T-helper 2 cell treated with Interferon-gamma antibody and Interleukin-4, amounts not matched to agents 5 μg/mL and 100 μg/mL, for 36 hours (primary cell): Measurements from ENCODE around the gene FAAP20.

ENCODE experiments used
- DNase-seq: peaks from one replicate; pipeline ENCODE4 v3.0.0; 2021; ENCODE audit warnings: low spot score
- H3K27ac Mint-ChIP-seq: one replicate; pipeline ENCODE4 v1.8.0; 2021; ENCODE audit warnings: mild to moderate bottlenecking, mixed read lengths
- H3K27me3 Mint-ChIP-seq: one replicate; pipeline ENCODE4 v1.8.0; 2021; ENCODE audit warnings: low read depth, mixed read lengths
- H3K36me3 Mint-ChIP-seq: one replicate; pipeline ENCODE4 v1.8.0; 2021; ENCODE audit warnings: low read depth, mixed read lengths
- H3K4me1 Mint-ChIP-seq: one replicate; pipeline ENCODE4 v1.8.0; 2021; ENCODE audit warnings: low read depth, mixed read lengths
- H3K4me3 Mint-ChIP-seq: one replicate; pipeline ENCODE4 v1.8.0; 2022; ENCODE audit warnings: mild to moderate bottlenecking, moderate library complexity, mixed read lengths
- H3K9me3 Mint-ChIP-seq: one replicate; pipeline ENCODE4 v1.8.0; 2021; ENCODE audit warnings: mixed read lengths

FAAP20 gene

DNA sequence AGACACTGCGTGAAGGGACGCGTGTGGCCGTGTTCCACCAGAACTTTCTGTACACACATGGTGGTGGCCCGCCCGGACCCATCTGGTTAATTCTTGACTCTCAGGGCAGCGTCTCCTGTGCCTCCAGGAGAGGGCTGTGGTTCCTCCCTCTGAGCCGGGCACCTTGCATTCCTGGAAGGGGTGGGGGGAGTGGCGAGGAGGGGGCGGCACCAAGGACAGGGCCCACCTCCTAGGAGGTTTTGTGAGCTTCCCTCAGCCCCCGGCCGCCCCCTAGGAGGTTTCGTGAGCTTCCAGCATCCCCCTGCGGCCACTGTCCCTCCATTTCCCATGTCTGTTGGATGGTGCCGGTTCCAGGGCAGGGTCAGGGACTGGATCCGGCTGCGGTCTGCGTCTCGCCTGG, 28.9 kb downstream of the FAAP20 start:
- no peaks in the 10 kb centered on the region for H3K27me3 Mint-ChIP-seq
- no peaks in the 10 kb centered on the region for H3K9me3 Mint-ChIP-seq
- no peak overlapping the region for H3K27ac Mint-ChIP-seq
- no peaks in the 10 kb centered on the region for H3K36me3 Mint-ChIP-seq
- peaks cover 2% of the 10 kb centered on the region for H3K4me1 Mint-ChIP-seq
- no peak for DNase-seq
- no peak overlapping the region for H3K4me3 Mint-ChIP-seq

DNA sequence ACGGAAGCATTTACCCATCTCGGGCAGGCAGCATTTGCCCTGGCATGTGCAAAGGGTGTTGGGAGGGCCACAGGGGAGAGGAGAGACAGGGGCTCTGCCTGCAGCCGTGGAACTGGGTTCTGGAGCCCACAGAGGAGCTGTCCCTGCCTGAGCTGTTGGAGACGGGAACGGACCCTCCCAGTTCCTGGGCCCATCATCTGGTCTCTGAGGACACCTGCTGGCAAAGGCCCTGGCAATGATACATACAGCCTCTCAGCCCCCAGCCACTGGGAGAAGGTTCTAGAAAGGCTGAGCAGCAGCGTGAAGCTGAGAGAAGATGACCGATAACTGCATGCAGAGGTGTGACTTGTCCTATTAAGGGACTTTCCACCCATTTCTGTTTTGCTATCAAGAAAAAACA, 31.4 kb downstream of the FAAP20 start:
- Mint-ChIP-seq H3K9me3 (no peaks in the 10 kb centered on the region), H3K4me1 (peaks cover 2% of the 10 kb centered on the region), H3K36me3 (no peaks in the 10 kb centered on the region), H3K4me3 (no peak overlapping the region), H3K27ac (no peak overlapping the region), H3K27me3 (no peaks in the 10 kb centered on the region)
- no peak for DNase-seq

DNA sequence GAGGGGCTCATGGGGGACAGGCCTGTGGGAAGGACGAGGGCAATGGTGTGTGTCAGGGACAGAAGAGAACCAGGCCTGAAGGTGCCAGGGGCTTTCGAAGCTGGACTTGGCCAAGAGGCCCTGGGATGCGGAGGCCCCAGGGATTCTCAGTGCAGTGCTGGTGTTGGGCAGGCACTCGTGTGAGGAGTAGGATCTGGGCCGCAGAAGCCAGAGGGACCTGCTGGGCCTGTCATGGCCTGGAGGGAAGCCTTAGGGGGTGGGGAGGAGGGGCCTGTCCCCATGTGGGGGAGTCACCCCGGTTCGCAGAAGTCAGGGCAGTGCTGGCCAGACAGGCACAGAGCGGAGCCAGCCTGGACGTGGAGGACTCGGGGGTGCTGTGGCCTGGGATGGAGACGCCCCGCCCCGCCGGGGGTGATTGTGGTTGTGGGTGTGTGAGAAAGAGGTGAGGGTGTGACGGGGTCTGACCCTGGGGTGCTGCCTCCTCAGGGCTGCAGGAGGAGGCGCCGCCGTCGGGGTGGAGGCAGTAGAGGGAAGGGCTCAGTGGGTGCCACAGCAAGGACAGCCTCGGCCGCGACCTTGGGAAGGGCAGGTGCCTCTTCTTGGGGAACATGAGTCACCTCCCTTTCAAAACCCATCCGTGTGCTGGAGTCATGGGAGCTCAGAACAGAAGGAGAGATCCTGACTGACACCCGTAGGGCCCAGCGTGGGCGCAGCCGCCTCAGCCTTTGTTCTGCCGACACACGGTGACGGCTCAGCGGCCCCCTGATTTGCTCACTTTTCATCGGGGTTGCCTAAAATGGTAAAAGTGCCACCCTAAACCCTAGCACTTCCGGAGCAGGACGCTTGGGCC, 33.9 kb downstream of the FAAP20 start:
- DNase-seq, result no peak
- Mint-ChIP-seq H3K4me1 (peaks cover 2% of the 10 kb centered on the region), H3K27ac (no peak overlapping the region), H3K4me3 (no peak overlapping the region), H3K27me3 (no peaks in the 10 kb centered on the region), H3K9me3 (no peaks in the 10 kb centered on the region), H3K36me3 (no peaks in the 10 kb centered on the region)

DNA sequence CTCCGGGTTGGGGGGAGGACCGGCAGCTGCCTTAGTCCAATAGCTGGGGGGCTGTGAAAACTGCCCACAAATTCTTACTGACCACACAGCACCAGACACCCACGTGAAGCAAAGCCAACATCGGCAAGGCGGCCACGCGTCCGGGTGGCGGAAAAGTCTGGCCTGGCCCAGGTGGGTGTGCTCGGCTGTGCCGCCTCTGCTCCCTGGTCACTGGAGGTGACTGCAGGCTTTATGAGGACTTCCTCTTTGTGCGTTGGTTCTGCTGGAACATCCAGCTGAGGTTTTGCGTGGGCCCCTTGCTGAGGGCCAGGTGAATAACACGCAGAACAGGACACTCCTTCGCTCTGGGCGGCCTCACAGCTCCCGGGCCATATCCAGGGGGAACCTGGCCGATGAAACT, 35.4 kb downstream of the FAAP20 start:
- H3K36me3 Mint-ChIP-seq, result no peaks in the 10 kb centered on the region
- H3K4me3 Mint-ChIP-seq, result no peak overlapping the region
- no peaks in the 10 kb centered on the region for H3K27me3 Mint-ChIP-seq
- H3K9me3 Mint-ChIP-seq, result no peaks in the 10 kb centered on the region
- DNase-seq, result no peak
- H3K4me1 Mint-ChIP-seq, result peaks cover 2% of the 10 kb centered on the region
- H3K27ac Mint-ChIP-seq, result no peak overlapping the region

DNA sequence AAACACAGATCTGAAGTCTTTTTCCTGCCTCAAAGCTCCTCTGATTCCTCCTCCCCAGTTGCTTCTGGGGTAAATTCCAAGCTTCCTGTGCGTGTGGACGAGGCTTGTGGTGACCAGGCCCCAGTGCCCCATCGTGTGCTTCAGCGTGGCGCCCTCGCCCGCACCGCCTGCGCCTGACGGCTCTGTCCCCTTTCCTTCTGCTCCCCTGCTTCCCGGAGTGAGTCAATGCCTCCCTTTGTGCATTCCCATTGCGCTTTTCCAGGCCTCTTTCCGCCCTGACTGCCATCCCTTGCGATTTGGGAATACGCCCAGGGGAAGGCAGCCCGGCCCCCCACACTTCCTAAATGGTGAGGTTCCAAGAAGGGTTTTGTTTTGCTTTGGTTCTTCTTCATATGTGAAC, 36.3 kb downstream of the FAAP20 start:
- no peak for DNase-seq
- no peak overlapping the region for H3K4me3 Mint-ChIP-seq
- no peak overlapping the region for H3K27ac Mint-ChIP-seq
- peaks cover 2% of the 10 kb centered on the region for H3K4me1 Mint-ChIP-seq
- no peaks in the 10 kb centered on the region for H3K9me3 Mint-ChIP-seq
- H3K36me3 Mint-ChIP-seq, result no peaks in the 10 kb centered on the region
- H3K27me3 Mint-ChIP-seq, result no peaks in the 10 kb centered on the region

DNA sequence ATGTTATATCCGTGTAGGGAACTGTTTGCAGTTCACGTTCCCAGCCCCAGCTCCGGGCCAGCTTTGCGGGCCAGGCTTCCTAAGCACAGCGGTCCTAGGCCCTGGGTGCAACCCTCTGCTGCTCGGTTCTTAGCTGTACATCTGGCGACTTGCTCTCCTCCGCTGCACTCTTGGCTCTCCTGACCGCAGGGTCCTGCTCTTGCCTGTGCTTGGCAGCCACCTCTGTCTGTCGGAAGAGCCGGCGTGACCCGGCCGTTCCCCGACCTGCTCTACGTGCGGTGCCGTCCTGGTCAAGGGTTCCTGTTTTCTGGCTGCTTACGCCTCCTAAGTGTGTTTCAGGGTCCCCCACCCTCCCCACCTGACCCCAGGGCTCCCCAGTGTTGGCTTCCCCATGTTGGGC, 36.7 kb downstream of the FAAP20 start:
- no peaks in the 10 kb centered on the region for H3K36me3 Mint-ChIP-seq
- H3K9me3 Mint-ChIP-seq, result no peaks in the 10 kb centered on the region
- peaks cover 2% of the 10 kb centered on the region for H3K4me1 Mint-ChIP-seq
- H3K27me3 Mint-ChIP-seq, result no peaks in the 10 kb centered on the region
- no peak overlapping the region for H3K4me3 Mint-ChIP-seq
- H3K27ac Mint-ChIP-seq, result no peak overlapping the region
- no peak for DNase-seq

DNA sequence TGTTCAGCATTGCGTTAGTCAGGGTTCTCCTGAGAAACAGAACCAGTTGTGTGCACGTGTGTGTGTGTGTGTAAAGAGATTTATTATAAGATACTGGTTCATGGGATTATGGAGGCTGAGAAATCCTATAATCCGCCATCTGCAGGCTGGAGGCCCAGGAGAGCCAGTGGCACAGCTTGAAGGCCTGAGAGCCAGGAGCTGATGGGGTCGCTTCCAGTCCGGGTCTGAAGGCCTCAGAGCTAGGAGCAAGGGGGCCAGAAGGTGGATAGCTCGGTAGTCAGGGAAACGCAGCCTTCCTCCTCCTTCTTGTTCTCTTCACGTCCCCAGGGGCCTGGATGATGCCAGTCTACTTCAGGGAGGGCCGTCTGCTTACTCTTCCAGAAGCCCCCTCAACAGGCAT, 37.7 kb downstream of the FAAP20 start:
- Mint-ChIP-seq H3K27ac (no peak overlapping the region), H3K36me3 (no peaks in the 10 kb centered on the region), H3K9me3 (no peaks in the 10 kb centered on the region), H3K4me3 (no peak overlapping the region), H3K4me1 (no peaks in the 10 kb centered on the region), H3K27me3 (no peaks in the 10 kb centered on the region)
- DNase-seq, result no peak

DNA sequence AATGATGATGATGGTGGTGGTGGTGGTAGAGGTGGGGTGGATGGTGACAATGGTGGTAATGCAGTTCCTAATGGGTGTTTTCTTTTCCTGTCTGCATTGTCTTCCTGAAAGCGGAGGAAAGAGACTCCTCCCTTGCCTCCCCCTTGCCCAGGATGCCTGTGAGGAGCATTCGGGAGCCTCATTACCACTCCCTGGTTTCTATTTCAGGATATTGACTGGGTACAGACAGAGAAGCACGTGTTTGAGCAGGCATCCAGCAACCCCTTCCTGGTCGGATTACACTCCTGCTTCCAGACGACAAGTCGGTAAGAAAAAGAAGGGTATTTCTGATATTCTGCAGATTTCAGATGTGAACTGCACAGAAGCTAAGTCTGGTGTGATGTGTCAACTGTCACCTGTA, 38.8 kb downstream of the FAAP20 start:
- H3K27ac Mint-ChIP-seq, result no peak overlapping the region
- H3K4me1 Mint-ChIP-seq, result no peaks in the 10 kb centered on the region
- no peaks in the 10 kb centered on the region for H3K36me3 Mint-ChIP-seq
- H3K4me3 Mint-ChIP-seq, result no peak overlapping the region
- H3K27me3 Mint-ChIP-seq, result no peaks in the 10 kb centered on the region
- no peaks in the 10 kb centered on the region for H3K9me3 Mint-ChIP-seq
- DNase-seq, result no peak

DNA sequence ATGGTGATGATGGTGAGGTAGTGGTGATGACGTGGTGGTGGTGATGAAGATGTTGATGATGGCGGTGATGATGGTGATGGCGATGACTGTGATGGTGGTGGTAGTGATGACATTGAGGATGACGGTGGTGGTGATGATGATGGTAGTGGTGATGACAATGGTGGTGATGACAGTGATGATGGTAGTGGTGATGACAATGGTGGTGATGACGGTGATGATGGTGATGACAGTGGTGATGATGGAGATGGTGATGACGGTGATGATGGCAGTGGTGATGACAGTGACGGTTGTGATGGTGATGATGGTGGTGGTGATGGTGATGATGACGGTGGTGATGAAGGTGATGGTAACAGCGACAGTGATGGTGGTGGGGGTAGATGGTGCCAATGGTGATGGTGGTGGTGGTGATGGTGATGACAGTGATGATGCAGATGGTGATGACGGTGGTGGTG, 39.4 kb downstream of the FAAP20 start:
- H3K27me3 Mint-ChIP-seq, result no peaks in the 10 kb centered on the region
- no peak overlapping the region for H3K4me3 Mint-ChIP-seq
- no peak for DNase-seq
- H3K36me3 Mint-ChIP-seq, result no peaks in the 10 kb centered on the region
- H3K27ac Mint-ChIP-seq, result no peak overlapping the region
- H3K9me3 Mint-ChIP-seq, result no peaks in the 10 kb centered on the region
- H3K4me1 Mint-ChIP-seq, result no peaks in the 10 kb centered on the region

DNA sequence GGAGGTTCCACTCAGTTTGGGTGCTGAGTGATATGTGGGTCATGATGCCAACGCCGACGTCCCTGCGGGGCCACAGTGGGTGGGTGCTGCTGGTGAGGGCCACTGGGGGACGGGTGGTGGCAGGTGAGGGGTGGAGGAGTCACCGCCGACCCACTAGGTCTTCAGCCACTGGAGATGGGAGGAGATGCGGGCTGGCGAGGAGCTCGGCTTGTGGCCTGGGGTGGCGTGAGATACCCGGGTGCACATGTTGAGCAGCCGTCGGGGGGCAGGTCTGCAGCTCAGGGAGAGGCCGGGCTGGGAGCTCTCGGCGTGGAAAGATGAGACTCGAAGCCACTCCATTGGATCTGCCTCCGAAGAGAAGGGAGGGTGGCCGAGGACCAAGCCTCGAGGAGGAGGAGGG, 40.5 kb downstream of the FAAP20 start:
- no peaks in the 10 kb centered on the region for H3K27me3 Mint-ChIP-seq
- no peak for DNase-seq
- H3K4me1 Mint-ChIP-seq, result no peaks in the 10 kb centered on the region
- H3K4me3 Mint-ChIP-seq, result no peak overlapping the region
- no peak overlapping the region for H3K27ac Mint-ChIP-seq
- no peaks in the 10 kb centered on the region for H3K36me3 Mint-ChIP-seq
- H3K9me3 Mint-ChIP-seq, result no peaks in the 10 kb centered on the region

DNA sequence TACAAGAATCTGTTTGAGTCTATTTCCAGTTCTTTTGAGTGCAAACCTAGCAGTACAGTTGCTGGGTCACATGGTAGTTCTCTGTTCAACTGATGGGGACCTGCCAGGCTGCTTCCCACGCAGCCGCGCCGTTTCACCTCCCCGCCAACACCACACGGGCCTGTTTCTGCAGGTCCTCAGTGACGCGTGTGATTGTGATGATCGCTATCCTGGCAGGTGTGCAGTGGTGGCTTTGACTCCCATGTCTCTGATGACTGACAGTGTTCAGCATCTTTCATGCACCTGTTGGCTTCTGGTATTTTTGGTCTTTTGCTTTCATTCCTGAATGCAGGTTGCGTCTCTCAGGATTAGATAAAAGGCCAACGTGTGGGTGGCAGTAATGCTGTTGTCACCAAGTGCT, 41.6 kb downstream of the FAAP20 start:
- H3K36me3 Mint-ChIP-seq, result no peaks in the 10 kb centered on the region
- no peak overlapping the region for H3K27ac Mint-ChIP-seq
- no peaks in the 10 kb centered on the region for H3K4me1 Mint-ChIP-seq
- no peaks in the 10 kb centered on the region for H3K27me3 Mint-ChIP-seq
- H3K9me3 Mint-ChIP-seq, result no peaks in the 10 kb centered on the region
- H3K4me3 Mint-ChIP-seq, result no peak overlapping the region
- no peak for DNase-seq

DNA sequence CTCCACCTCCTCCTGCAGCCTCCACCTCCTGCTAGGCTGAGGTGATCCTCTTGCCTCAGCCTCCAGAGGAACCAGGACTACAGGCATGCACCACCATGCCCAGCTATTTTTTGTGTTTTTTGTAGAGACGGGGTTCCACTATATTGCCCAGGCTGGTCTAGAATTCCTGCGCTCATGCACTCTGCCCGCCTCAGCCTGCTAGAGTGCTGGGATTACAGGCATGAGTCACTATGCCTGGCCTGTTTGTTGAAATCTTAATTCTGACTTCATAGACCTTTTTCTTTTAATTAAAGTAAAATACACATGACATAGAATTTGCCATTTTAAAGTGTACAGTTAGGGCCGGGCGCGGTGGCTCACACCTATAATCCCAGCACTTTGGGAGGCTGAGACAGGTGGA, 42.7 kb downstream of the FAAP20 start:
- Mint-ChIP-seq H3K4me1 (no peaks in the 10 kb centered on the region), H3K27me3 (no peaks in the 10 kb centered on the region), H3K27ac (no peak overlapping the region), H3K4me3 (no peak overlapping the region), H3K36me3 (no peaks in the 10 kb centered on the region), H3K9me3 (no peaks in the 10 kb centered on the region)
- no peak for DNase-seq

DNA sequence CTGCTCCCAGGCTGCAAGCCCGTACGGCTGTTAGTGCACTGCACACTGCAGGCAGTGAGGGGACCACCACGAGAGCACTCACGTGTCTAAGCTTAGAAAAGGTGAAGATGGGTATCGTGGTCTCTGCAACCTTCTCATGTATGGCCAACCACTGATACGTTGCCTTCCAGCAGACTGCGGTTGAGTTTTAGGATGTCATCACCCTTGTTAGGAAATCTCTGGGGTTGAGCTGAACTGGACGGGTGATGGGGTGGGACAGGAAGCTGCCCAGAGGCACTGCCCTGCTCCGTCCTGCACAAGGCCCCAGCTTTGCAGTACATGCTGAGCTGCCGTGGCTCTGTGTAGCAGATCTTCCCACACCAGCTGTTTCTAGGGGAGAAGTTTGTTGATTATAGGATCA, 43.3 kb downstream of the FAAP20 start:
- H3K9me3 Mint-ChIP-seq, result no peaks in the 10 kb centered on the region
- H3K27me3 Mint-ChIP-seq, result no peaks in the 10 kb centered on the region
- no peak overlapping the region for H3K4me3 Mint-ChIP-seq
- no peaks in the 10 kb centered on the region for H3K4me1 Mint-ChIP-seq
- DNase-seq, result no peak
- H3K36me3 Mint-ChIP-seq, result no peaks in the 10 kb centered on the region
- H3K27ac Mint-ChIP-seq, result no peak overlapping the region

DNA sequence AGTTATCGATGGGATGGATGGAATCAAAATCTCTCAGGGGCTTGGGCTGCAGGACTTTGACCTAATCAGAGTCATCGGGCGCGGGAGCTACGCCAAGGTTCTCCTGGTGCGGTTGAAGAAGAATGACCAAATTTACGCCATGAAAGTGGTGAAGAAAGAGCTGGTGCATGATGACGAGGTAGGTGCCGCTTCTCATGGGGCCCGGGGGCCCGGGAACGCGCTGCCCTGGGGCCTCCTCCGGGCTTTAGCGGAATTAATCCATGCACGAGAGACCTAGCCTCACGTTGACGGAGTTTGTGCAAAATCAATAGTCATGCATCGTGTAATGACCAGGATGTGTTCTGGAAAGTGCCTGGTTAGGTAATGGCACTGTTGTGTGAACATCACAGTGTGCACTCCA, 43.8 kb downstream of the FAAP20 start:
- Mint-ChIP-seq H3K9me3 (no peaks in the 10 kb centered on the region), H3K4me1 (no peaks in the 10 kb centered on the region), H3K36me3 (no peaks in the 10 kb centered on the region), H3K4me3 (no peak overlapping the region), H3K27ac (no peak overlapping the region), H3K27me3 (no peaks in the 10 kb centered on the region)
- no peak for DNase-seq

DNA sequence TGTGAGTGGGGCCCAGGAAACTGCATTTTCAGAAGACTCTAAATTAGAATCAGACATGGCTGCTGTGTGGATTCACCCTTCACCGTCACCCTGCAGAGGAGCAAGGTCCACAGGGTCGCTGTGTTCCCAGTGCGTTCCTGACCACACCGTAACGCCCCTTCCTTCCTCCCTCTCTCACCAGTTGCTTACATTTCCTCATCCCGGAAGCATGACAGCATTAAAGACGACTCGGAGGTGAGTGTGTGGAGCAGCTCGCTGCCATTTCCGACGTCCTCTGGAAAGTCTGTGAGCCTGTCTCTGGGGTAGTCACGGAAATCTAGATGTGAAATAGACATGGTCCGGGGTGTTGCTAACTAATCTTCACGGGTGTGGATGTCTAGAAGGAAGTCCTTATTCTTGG, 45.9 kb downstream of the FAAP20 start:
- DNase-seq, result peak; percentile 50
- no peak overlapping the region for H3K4me3 Mint-ChIP-seq
- no peaks in the 10 kb centered on the region for H3K4me1 Mint-ChIP-seq
- H3K9me3 Mint-ChIP-seq, result no peaks in the 10 kb centered on the region
- no peak overlapping the region for H3K27ac Mint-ChIP-seq
- H3K36me3 Mint-ChIP-seq, result no peaks in the 10 kb centered on the region
- H3K27me3 Mint-ChIP-seq, result no peaks in the 10 kb centered on the region
